Amniotic stem cell (primary cell): ENCODE results near the gene TMEM106C.

Experiments used
- DNase-seq: peaks from one replicate; lab custom pipeline; 2025; lab: John Stamatoyannopoulos, UW

The TMEM106C gene

GRCh38 chr12:47963340-47964040 lies at the start of gene TMEM106C:
TSS of gene TMEM106C (plus strand) at chr12:47963596. CDS start at chr12:47964237, 641 bp downstream.
- DNase-seq = peak; percentile 69

GRCh38 chr12:47920913-47921312 lies 42.5 kb upstream of the TMEM106C start:
- DNase-seq = no peak

- DNase-seq = no peak
These were observed 41.5 kb upstream of the TMEM106C start for GRCh38 chr12:47921907-47922306.

GRCh38 chr12:47927346-47927745 lies 36.0 kb upstream of the TMEM106C start:
- no peak for DNase-seq

- DNase-seq = no peak
These were observed 32.8 kb upstream of the TMEM106C start for GRCh38 chr12:47930634-47931033.

GRCh38 chr12:47931187-47931586 lies 32.2 kb upstream of the TMEM106C start:
- DNase-seq = no peak

GRCh38 chr12:47935184-47935583 lies 28.2 kb upstream of the TMEM106C start:
- no peak for DNase-seq

- no peak for DNase-seq
These were observed 25.3 kb upstream of the TMEM106C start for GRCh38 chr12:47938093-47938492.

- DNase-seq = no peak
These were observed 24.8 kb upstream of the TMEM106C start for GRCh38 chr12:47938594-47938993.

GRCh38 chr12:47939009-47939601 lies 24.3 kb upstream of the TMEM106C start:
- no peak for DNase-seq

- no peak for DNase-seq
These were observed 22.5 kb upstream of the TMEM106C start for GRCh38 chr12:47940773-47941474.

GRCh38 chr12:47941475-47941780 lies 22.0 kb upstream of the TMEM106C start:
- no peak for DNase-seq

- no peak for DNase-seq
These were observed 21.4 kb upstream of the TMEM106C start for GRCh38 chr12:47941871-47942613.

GRCh38 chr12:47942614-47943225 lies 20.7 kb upstream of the TMEM106C start:
- no peak for DNase-seq

GRCh38 chr12:47943623-47944340 lies 19.6 kb upstream of the TMEM106C start:
- no peak for DNase-seq

- DNase-seq = no peak
These were observed 18.6 kb upstream of the TMEM106C start for GRCh38 chr12:47944685-47945340.

- no peak for DNase-seq
These were observed 18.1 kb upstream of the TMEM106C start for GRCh38 chr12:47945341-47945728.

- DNase-seq = no peak
These were observed 16.7 kb upstream of the TMEM106C start for GRCh38 chr12:47946413-47947323.

- DNase-seq = no peak
These were observed 16.1 kb upstream of the TMEM106C start for GRCh38 chr12:47947341-47947740.
